DND-41 (cell line): Measurements from ENCODE around the gene RAB7A.

Source experiments
- ATAC-seq: fragments of 200-7000 bp; cut with Tn5 transposase; 3 replicates; pipeline ENCODE4 v1.9.1; 2021; ENCODE audit warnings: low read depth; ENCODE audit not compliant: insufficient read depth
- DNase-seq: peaks from one replicate; pipeline ENCODE4 v3.0.0-alpha.2; 2020
- H2AFZ ChIP-seq: 2 replicates; pipeline ENCODE4 v1.6.0; 2012; ENCODE audit warnings: low read depth, low read length
- H3K27ac ChIP-seq: 2 replicates; pipeline ENCODE4 v1.5.1; 2012; ENCODE audit warnings: low read length, inconsistent platforms
- H3K27me3 ChIP-seq: fragments of 200-600 bp; sonication (generic); 2 replicates; pipeline ENCODE4 v1.6.0; 2012; ENCODE audit warnings: low read length, mild to moderate bottlenecking, inconsistent platforms; ENCODE audit not compliant: insufficient read depth, poor library complexity
- H3K36me3 ChIP-seq: 2 replicates; pipeline ENCODE4 v1.5.1; 2012; ENCODE audit warnings: low read length, inconsistent platforms; ENCODE audit not compliant: insufficient read depth
- H3K4me1 ChIP-seq: 2 replicates; pipeline ENCODE4 v1.5.1; 2012; ENCODE audit warnings: mild to moderate bottlenecking, low read length; ENCODE audit not compliant: insufficient read depth
- H3K4me2 ChIP-seq: 2 replicates; pipeline ENCODE4 v1.6.0; 2012; ENCODE audit warnings: mild to moderate bottlenecking, moderate library complexity, low read length, inconsistent platforms; ENCODE audit not compliant: insufficient read depth
- H3K4me3 ChIP-seq, 2 experiments: fragments of 200-600 bp in 1 of 2; shearing (Covaris generic) in 1 of 2; 2 replicates each; pipeline ENCODE4 v1.5.1; 2012 to 2016; ENCODE audit warnings: inconsistent platforms in 2 of 2, low read length in 2 of 2, mild to moderate bottlenecking in 2 of 2, low read depth in 1 of 2, moderate library complexity in 1 of 2
- H3K79me2 ChIP-seq: 2 replicates; pipeline ENCODE4 v1.6.0; 2012; ENCODE audit warnings: low read length, inconsistent platforms; ENCODE audit not compliant: insufficient read depth
- H3K9ac ChIP-seq: 2 replicates; pipeline ENCODE4 v1.6.0; 2012; ENCODE audit warnings: low read depth, mild to moderate bottlenecking, inconsistent platforms, low read length, moderate library complexity
- H3K9me3 ChIP-seq: 2 replicates; pipeline ENCODE4 v1.5.1; 2012; ENCODE audit warnings: low read length, moderate library complexity, mild to moderate bottlenecking, inconsistent platforms; ENCODE audit not compliant: insufficient read depth, severe bottlenecking
- H4K20me1 ChIP-seq: 2 replicates; pipeline ENCODE4 v1.6.0; 2012; ENCODE audit warnings: low read length; ENCODE audit not compliant: insufficient read depth
- CTCF ChIP-seq: IDR thresholded peaks from 2 replicates; pipeline ENCODE4 v1.5.1; 2012; ENCODE audit warnings: borderline replicate concordance, low read length, moderate library complexity, mild to moderate bottlenecking; ENCODE audit not compliant: poor library complexity, severe bottlenecking; ENCODE audit errors: extremely low read depth
- EZH2 ChIP-seq: IDR thresholded peaks from 3 replicates; pipeline ENCODE4 v1.6.1; 2012; ENCODE audit warnings: borderline replicate concordance, low read depth, mild to moderate bottlenecking, moderate library complexity, low read length, inconsistent platforms; ENCODE audit not compliant: severe bottlenecking

RAB7A gene

GRCh38 chr3:128808672-128809071 lies 82.7 kb downstream of the RAB7A start:
- Histone ChIP-seq H3K4me1 (peaks cover 14% of the 10 kb centered on the region), H3K9me3 (no peaks in the 10 kb centered on the region), H3K4me3 (no peak overlapping the region), H3K36me3 (peaks cover 85% of the 10 kb centered on the region), H3K9ac (no peak overlapping the region), H3K4me2 (no peak overlapping the region), H3K27ac (no peak overlapping the region), H4K20me1 (peaks cover 24% of the 10 kb centered on the region; the same call in 1 of the 2 replicates), H3K79me2 (peaks cover 34% of the 10 kb centered on the region), H2AFZ (no peak overlapping the region), H3K27me3 (no peaks in the 10 kb centered on the region)
- TF ChIP-seq CTCF = no peak
- no peak for TF ChIP-seq EZH2
- ATAC-seq = no peak
- no peak for DNase-seq

DNA sequence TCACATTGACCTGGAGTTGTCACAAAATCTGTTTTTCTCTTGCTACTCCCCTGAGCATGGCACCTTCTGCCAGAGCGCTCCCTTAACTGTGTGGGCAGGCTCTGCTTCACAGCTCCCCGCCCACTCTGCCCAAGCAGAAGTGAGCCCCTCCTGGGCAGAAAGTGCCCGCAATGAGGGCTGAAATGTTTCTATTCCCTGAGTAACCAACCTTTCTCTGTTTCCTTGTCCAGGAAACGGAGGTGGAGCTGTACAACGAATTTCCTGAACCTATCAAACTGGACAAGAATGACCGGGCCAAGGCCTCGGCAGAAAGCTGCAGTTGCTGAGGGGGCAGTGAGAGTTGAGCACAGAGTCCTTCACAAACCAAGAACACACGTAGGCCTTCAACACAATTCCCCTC lies 87.1 kb downstream of the RAB7A start:
- Histone ChIP-seq H3K36me3 (peaks cover 92% of the 10 kb centered on the region), H3K9me3 (no peaks in the 10 kb centered on the region), H3K27ac (no peak overlapping the region), H2AFZ (no peak overlapping the region), H4K20me1 (peaks cover 3% of the 10 kb centered on the region; the same call in 1 of the 2 replicates), H3K79me2 (peaks cover 6% of the 10 kb centered on the region; the same call in 1 of the 2 replicates), H3K4me3 (no peak overlapping the region), H3K9ac (no peak overlapping the region), H3K4me1 (no peaks in the 10 kb centered on the region), H3K27me3 (no peaks in the 10 kb centered on the region), H3K4me2 (no peak overlapping the region)
- ATAC-seq (no peak), DNase-seq (no peak)
- TF ChIP-seq CTCF (no peak), EZH2 (no peak)

DNA sequence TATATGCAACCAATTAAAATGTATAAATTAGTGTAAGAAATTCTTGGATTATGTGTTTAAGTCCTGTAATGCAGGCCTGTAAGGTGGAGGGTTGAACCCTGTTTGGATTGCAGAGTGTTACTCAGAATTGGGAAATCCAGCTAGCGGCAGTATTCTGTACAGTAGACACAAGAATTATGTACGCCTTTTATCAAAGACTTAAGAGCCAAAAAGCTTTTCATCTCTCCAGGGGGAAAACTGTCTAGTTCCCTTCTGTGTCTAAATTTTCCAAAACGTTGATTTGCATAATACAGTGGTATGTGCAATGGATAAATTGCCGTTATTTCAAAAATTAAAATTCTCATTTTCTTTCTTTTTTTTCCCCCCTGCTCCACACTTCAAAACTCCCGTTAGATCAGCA lies 88.1 kb downstream of the RAB7A start:
- Histone ChIP-seq H3K4me2 (no peak overlapping the region), H3K9me3 (no peaks in the 10 kb centered on the region), H3K27me3 (no peaks in the 10 kb centered on the region), H4K20me1 (no peaks in the 10 kb centered on the region), H3K36me3 (peaks cover 93% of the 10 kb centered on the region), H3K4me3 (no peak overlapping the region), H2AFZ (no peak overlapping the region), H3K79me2 (0 out of 2 replicates have a peak, but pooled peaks cover 2% of the 10 kb centered on the region), H3K27ac (no peak overlapping the region), H3K9ac (no peak overlapping the region), H3K4me1 (no peaks in the 10 kb centered on the region)
- TF ChIP-seq EZH2 = no peak
- ATAC-seq (no peak), DNase-seq (no peak)

DNA sequence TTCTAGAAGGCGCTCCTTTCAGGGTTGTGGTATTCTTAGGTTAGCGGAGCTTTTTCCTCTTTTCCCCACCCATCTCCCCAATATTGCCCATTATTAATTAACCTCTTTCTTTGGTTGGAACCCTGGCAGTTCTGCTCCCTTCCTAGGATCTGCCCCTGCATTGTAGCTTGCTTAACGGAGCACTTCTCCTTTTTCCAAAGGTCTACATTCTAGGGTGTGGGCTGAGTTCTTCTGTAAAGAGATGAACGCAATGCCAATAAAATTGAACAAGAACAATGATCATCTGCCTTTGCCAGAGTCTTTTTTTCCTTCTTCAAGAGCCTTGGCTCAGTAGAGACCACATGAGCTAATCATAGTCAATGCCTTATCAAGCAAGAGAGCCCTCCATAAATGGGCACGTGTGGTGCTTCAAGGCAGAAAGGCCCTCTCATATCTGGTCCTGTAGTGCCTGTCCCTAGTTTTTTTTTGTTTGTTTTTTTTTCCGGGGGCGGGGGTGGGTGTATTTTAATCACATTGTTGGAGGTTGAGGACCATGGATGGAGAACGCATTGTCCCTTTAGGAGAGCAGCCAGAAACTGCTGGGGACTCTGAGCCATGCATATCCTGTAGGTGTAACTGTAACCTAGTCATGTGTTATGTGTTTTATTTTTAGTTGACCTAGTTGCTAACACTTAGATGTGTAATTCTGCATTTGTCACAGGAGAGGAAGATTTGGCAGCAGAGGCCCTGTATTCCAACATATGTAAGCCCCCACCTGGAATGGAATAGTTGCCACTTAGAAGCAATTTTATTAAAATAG lies 88.7 kb downstream of the RAB7A start:
- H3K9me3 ChIP-seq = no peaks in the 10 kb centered on the region
- no peak overlapping the region for H2AFZ ChIP-seq
- no peak overlapping the region for H3K4me2 ChIP-seq
- no peak for TF ChIP-seq CTCF
- no peak for TF ChIP-seq EZH2
- H3K79me2 ChIP-seq = no peaks in the 10 kb centered on the region
- no peak for ATAC-seq
- DNase-seq = no peak
- no peak overlapping the region for H3K27ac ChIP-seq
- H4K20me1 ChIP-seq = no peaks in the 10 kb centered on the region
- H3K27me3 ChIP-seq = no peaks in the 10 kb centered on the region
- no peak overlapping the region for H3K4me3 ChIP-seq
- H3K4me1 ChIP-seq = no peaks in the 10 kb centered on the region
- no peak overlapping the region for H3K9ac ChIP-seq
- H3K36me3 ChIP-seq = peaks cover 90% of the 10 kb centered on the region
